ENCODE data around the gene GLP2R.

The GLP2R gene

DNA sequence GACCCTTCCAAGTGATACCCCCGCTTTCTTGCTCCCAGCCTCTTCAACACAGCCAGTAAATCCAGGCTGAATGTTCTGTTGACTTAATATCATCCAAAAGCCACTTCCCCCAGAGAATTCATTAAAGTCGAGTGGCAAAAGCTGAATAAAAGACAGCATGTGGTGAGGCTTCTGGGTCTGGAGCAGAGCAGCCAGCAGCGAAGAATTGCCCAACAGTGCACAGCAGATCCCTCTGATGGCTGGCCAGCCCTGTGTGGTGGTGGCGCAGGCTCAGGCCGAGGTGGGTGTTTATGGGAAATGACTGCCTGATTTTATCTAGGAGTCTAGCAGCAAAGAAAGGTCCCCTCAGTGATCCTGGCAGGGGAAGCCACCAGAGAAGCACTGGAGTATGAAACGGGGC is 109.7 kb downstream of the GLP2R start:
- in situ Hi-C loops (cut with MboI; ENCODE audit: low pct_unique_long_range_greater_than_20kb, low sequenced_read_pairs, unreplicated experiment): no loop called here
- no peak for TF ChIP-seq CTCF (IDR thresholded peaks at IDR 0.05; ENCODE audit: extremely low read depth, insufficient read depth, missing control alignments)
- no peak for DNase-seq (ENCODE audit: low spot score)

DNA sequence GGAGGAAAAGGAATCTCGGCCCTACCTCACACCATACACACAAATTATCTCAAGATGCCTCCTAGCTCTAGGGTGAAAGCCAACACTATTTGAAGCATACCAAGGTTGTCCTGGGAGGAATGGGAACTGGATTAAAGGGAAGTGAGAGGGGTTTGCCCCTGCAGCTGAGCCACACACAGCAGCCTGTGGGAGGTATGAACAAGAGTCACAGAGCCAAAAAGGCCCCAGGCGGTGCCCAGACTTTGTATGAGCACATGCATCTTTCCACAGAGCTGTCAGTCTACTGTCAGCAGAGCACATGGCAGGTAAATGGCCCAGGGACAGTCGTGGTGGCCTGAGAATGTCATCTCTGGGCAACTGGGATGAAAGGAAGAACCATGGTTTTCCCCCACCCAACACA is 110.4 kb downstream of the GLP2R start:
- no peak for TF ChIP-seq CTCF (IDR thresholded peaks at IDR 0.05; ENCODE audit: extremely low read depth, insufficient read depth, missing control alignments)
- in situ Hi-C loops (cut with MboI; ENCODE audit: low pct_unique_long_range_greater_than_20kb, low sequenced_read_pairs, unreplicated experiment): no loop called here
- DNase-seq (ENCODE audit: low spot score): no peak

- DNase-seq (ENCODE audit: low spot score): no peak
- TF ChIP-seq CTCF (IDR thresholded peaks at IDR 0.05; ENCODE audit: extremely low read depth, insufficient read depth, missing control alignments): no peak
- in situ Hi-C loops (cut with MboI; ENCODE audit: low pct_unique_long_range_greater_than_20kb, low sequenced_read_pairs, unreplicated experiment): no loop called here
These were observed 111.6 kb downstream of the GLP2R start for GRCh38 chr17:9937241-9937761.

DNA sequence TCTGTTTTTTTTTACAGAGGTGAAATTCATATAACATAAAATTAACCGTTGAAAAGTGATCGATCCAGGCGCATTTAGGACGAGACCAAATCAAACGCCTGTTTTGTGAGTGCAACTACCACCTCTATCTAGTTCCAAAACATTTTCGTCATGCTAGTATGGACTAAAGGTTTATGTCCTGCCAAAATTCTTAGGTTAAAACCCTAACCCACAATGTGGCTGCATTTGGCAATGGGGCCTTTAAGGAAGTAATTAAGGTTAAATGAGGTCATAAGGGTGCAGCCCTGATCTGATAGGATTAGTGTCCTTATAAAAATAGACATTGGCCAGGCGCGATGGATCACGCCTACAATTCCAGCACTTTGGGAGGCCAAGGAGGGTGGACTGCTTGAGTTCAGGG is 112.2 kb downstream of the GLP2R start:
- DNase-seq (ENCODE audit: low spot score): no peak
- in situ Hi-C loops (cut with MboI; ENCODE audit: low pct_unique_long_range_greater_than_20kb, low sequenced_read_pairs, unreplicated experiment): no loop called here

DNA sequence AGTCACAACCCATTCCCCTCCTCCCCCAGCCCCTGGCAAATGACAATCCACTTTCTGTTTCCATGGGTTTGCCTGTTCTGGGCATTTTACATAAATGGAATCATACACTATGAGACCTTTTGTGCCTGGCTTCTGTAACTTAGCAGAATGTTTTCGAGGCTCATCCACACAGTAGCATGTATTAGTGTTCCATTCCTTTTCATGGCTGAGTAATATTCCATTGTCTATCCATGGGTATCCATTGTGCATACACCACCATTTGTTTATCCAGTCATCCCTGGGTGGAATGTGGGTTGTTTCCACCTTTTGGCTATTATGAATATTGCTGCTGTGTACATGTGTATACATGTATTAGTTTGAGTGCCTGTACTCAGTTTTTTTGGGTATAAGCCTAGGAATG is 113.0 kb downstream of the GLP2R start:
- no peak for TF ChIP-seq CTCF (IDR thresholded peaks at IDR 0.05; ENCODE audit: extremely low read depth, insufficient read depth, missing control alignments)
- in situ Hi-C loops (cut with MboI; ENCODE audit: low pct_unique_long_range_greater_than_20kb, low sequenced_read_pairs, unreplicated experiment): no loop called here
- no peak for DNase-seq (ENCODE audit: low spot score)

More for the DNA sequence above, 112.2 kb downstream of the GLP2R start:
- no peak for TF ChIP-seq CTCF (IDR thresholded peaks at IDR 0.05; ENCODE audit: extremely low read depth, insufficient read depth, missing control alignments)

DNA sequence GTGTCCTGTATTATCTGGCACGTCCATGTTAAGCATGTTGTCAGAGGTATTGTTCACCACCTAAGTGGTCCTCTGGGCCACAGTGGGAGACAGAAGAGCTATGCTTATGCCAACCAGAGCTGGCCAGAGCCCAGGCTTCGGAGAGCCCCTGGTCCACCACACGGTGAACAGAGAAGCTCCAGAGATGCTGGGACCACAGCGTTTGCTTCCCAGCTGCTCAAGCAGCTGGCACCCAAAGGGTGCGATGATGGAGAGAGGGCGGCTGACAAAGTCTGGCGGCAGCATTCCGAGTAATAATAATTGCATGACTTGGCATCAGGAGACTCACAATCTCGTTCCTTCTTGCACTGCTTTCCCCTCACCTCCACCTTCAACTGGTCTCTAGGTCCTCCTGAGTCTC is 115.1 kb downstream of the GLP2R start:
- in situ Hi-C loops (cut with MboI; ENCODE audit: low pct_unique_long_range_greater_than_20kb, low sequenced_read_pairs, unreplicated experiment): no loop called here
- no peak for TF ChIP-seq CTCF (IDR thresholded peaks at IDR 0.05; ENCODE audit: extremely low read depth, insufficient read depth, missing control alignments)
- no peak for DNase-seq (ENCODE audit: low spot score)

- in situ Hi-C loops (cut with MboI; ENCODE audit: low pct_unique_long_range_greater_than_20kb, low sequenced_read_pairs, unreplicated experiment): no loop called here
- TF ChIP-seq CTCF (IDR thresholded peaks at IDR 0.05; ENCODE audit: extremely low read depth, insufficient read depth, missing control alignments): no peak
- no peak for DNase-seq (ENCODE audit: low spot score)
These were observed 115.6 kb downstream of the GLP2R start for GRCh38 chr17:9941305-9941704.
